GM12878 (cell line): ENCODE data around the gene DEFB131B. TPM values are rescaled to one million over a fixed set of nuclear protein-coding genes. Genes with fewer than 3 reads are reported as not detected.

Experiments used
- ATF2 ChIP-seq: IDR thresholded peaks from 2 replicates; pipeline ENCODE4 v1.6.1; 2012; ENCODE audit warnings: low read length, inconsistent platforms
- CHD1 ChIP-seq: IDR thresholded peaks from 2 replicates; pipeline ENCODE4 v1.6.1; 2012; ENCODE audit warnings: low read depth, low read length, improper control_type of control experiment
- EED ChIP-seq: sonication (generic); IDR thresholded peaks from 2 replicates; pipeline ENCODE4 v1.6.1; 2016; ENCODE audit warnings: antibody characterized with exemption, low read depth
- EP300 ChIP-seq, 2 experiments: fragments of 150-350 bp in 1 of 2; IDR thresholded peaks; 2 replicates each; pipeline ENCODE4 v1.6.1; 2011 to 2012; ENCODE audit warnings: low read depth in 2 of 2, low read length in 2 of 2, borderline replicate concordance in 1 of 2, improper control_type of control experiment in 1 of 2, inconsistent platforms in 1 of 2; ENCODE audit not compliant: control insufficient read depth in 1 of 2
- GABPA ChIP-seq: IDR thresholded peaks from 2 replicates; pipeline ENCODE4 v1.6.1; 2014; ENCODE audit warnings: antibody characterized with exemption, low read depth, mild to moderate bottlenecking, inconsistent platforms
- GATAD2B ChIP-seq: fragments of 450-650 bp; conservative IDR thresholded peaks from 2 replicates; pipeline ENCODE4 v1.6.1; 2017; ENCODE audit warnings: low read depth, mild to moderate bottlenecking, moderate library complexity
- HDGF ChIP-seq: fragments of 450-650 bp; IDR thresholded peaks from 2 replicates; pipeline ENCODE4 v1.6.1; 2016; ENCODE audit warnings: antibody characterized with exemption
- KAT2A ChIP-seq: conservative IDR thresholded peaks from 2 replicates; pipeline ENCODE4 v1.6.1; 2011; ENCODE audit warnings: low read depth, low read length; ENCODE audit not compliant: control insufficient read depth
- NFYA ChIP-seq: IDR thresholded peaks from 2 replicates; pipeline ENCODE4 v1.6.1; 2011; ENCODE audit warnings: low read depth, mild to moderate bottlenecking, low read length, improper control_type of control experiment, borderline replicate concordance
- RBBP5 ChIP-seq: fragments of 200-600 bp; sonication (generic); conservative IDR thresholded peaks from 2 replicates; pipeline ENCODE4 v1.6.1; 2016
- RFX5 ChIP-seq: IDR thresholded peaks from 2 replicates; pipeline ENCODE4 v1.6.1; 2011; ENCODE audit warnings: low read depth, low read length, improper control_type of control experiment
- SMAD1 ChIP-seq: fragments of 450-650 bp; IDR thresholded peaks from 2 replicates; pipeline ENCODE4 v1.6.1; 2018; ENCODE audit warnings: mild to moderate bottlenecking, low read depth; ENCODE audit not compliant: partially characterized antibody
- TAF1 ChIP-seq: IDR thresholded peaks from 2 replicates; pipeline ENCODE4 v1.6.1; 2011; ENCODE audit warnings: mild to moderate bottlenecking, low read depth, low read length, borderline replicate concordance
- TCF3 ChIP-seq: IDR thresholded peaks from 2 replicates; pipeline ENCODE4 v1.6.1; 2012; ENCODE audit warnings: low read depth, mild to moderate bottlenecking, low read length, borderline replicate concordance; ENCODE audit not compliant: insufficient read depth
- USF2 ChIP-seq: IDR thresholded peaks from 2 replicates; pipeline ENCODE4 v1.6.1; 2011; ENCODE audit warnings: low read depth, low read length, improper control_type of control experiment, borderline replicate concordance
- ZBTB40 ChIP-seq: fragments of 450-650 bp; IDR thresholded peaks from 2 replicates; pipeline ENCODE4 v1.6.1; 2016; ENCODE audit warnings: mild to moderate bottlenecking, moderate library complexity, borderline replicate concordance
- ZNF687 ChIP-seq: fragments of 450-650 bp; IDR thresholded peaks from 2 replicates; pipeline ENCODE4 v1.6.1; 2017; ENCODE audit warnings: mild to moderate bottlenecking, moderate library complexity
- polyA plus RNA-seq, 11 experiments: library from polyadenylated mRNA; depleted of rRNA in 4 of 11; unstranded in 6 of 11; stranded (reverse) in 5 of 11; fragments of >200 nt; fragmentation: Nextera tagmentation in 4 of 11; fragmentation: Illumina TruSeq in 1 of 11; extraction: Ambion mirVana in 4 of 11; extraction: Trizol in 1 of 11; gene quantifications; 1 replicate in 1 of 11; 2 replicates in 10 of 11; pipeline versions ENCODE4 v1.2.1 to v1.2.3, GENCODE V29; 2011 to 2016; ENCODE audit warnings: inconsistent platforms in 2 of 11, missing spikeins in 2 of 11, low read depth in 1 of 11
- total RNA-seq, 4 experiments: library from RNA; depleted of rRNA in 3 of 4; stranded (reverse); fragments of >200 nt in 3 of 4; fragmentation: Illumina TruSeq in 1 of 4; extraction: Trizol in 1 of 4; gene quantifications; 2 replicates each; pipeline versions ENCODE4 v1.2.1 to v1.2.3, GENCODE V29; 2013 to 2021

Gene DEFB131B
- total and polyA plus RNA-seq, 10 of the 15 experiments (the other 5 are each of a cell fraction or from before 2014, with no cell fraction given): not detected

GRCh38 chr11:71927820-71928736, 49.8 kb downstream of the DEFB131B start, which contains the start of gene XNDC1N (continued):
- TF ChIP-seq TAF1: 0 out of 2 replicates have a peak, but pooled peaks have one; percentile 47
- TF ChIP-seq KAT2A: no peak
- TF ChIP-seq TCF3: no peak
- peak; percentile 76; the same call in 1 of the 2 replicates for TF ChIP-seq HDGF
- no peak for TF ChIP-seq SMAD1
- peak; percentile 19; the same call in 1 of the 2 replicates for TF ChIP-seq GATAD2B
- peak; percentile 84 for TF ChIP-seq ZNF687
- no peak for TF ChIP-seq CHD1
- TF ChIP-seq ZBTB40: peak; percentile 99
- TF ChIP-seq RBBP5: no peak
- TF ChIP-seq USF2: no peak
- no peak for TF ChIP-seq EED
- TF ChIP-seq ATF2: no peak
- peak; percentile 99 for TF ChIP-seq GABPA
- TF ChIP-seq EP300 (IDR thresholded peaks at IDR 0.05; ENCODE audit: borderline replicate concordance in 1 of 2, control insufficient read depth in 1 of 2, low read depth in 2 of 2, low read length in 2 of 2): no peak
- no peak for TF ChIP-seq NFYA
- no peak for TF ChIP-seq RFX5
